ENCODE results near the gene PDIA6. TPM values are rescaled to one million over a fixed set of nuclear protein-coding genes. Genes with fewer than 3 reads are reported as not detected.

Gene PDIA6
- total RNA-seq, 1 experiment from 2014 or later = 314 TPM

DNA sequence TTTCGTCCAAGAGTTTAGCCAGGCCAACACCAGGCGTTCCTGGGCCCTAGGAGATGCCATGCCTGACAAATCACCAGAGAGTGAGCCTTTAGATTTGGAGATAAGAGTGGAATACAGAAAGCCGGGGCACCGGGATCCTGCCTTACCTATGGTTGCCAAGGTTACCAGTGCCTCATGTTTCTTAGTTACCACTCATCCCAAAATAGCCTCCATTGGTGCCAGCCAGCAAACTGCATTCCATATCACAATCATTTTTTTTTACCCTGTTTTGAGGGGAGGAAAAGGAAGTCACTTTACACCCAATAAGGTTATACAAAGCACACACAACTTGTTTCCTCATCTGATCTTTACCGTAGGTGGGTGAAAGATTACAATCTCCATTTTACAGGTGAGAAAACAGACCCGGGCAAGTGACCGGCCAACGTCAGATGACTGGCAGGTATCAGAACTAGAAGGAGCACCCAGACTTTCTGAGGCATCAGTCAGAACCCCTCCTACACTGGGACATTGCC is 48.3 kb upstream of the PDIA6 start:
- DNase-seq (ENCODE audit: low spot score) = no peak
- TF ChIP-seq, protein P1, sequence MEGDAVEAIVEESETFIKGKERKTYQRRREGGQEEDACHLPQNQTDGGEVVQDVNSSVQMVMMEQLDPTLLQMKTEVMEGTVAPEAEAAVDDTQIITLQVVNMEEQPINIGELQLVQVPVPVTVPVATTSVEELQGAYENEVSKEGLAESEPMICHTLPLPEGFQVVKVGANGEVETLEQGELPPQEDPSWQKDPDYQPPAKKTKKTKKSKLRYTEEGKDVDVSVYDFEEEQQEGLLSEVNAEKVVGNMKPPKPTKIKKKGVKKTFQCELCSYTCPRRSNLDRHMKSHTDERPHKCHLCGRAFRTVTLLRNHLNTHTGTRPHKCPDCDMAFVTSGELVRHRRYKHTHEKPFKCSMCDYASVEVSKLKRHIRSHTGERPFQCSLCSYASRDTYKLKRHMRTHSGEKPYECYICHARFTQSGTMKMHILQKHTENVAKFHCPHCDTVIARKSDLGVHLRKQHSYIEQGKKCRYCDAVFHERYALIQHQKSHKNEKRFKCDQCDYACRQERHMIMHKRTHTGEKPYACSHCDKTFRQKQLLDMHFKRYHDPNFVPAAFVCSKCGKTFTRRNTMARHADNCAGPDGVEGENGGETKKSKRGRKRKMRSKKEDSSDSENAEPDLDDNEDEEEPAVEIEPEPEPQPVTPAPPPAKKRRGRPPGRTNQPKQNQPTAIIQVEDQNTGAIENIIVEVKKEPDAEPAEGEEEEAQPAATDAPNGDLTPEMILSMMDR (conservative IDR thresholded peaks at IDR 0.05; ENCODE audit: low read depth, low read length) = no peak
- TF ChIP-seq EZH2 (IDR thresholded peaks at IDR 0.05; ENCODE audit: borderline replicate concordance, low read depth, low read length, poor library complexity, severe bottlenecking) = no peak
- H3K4me1 ChIP-seq (ENCODE audit: insufficient read depth, low read length, poor library complexity, severe bottlenecking) = no peaks in the 10 kb centered on the region
- no peaks in the 10 kb centered on the region for H3K27me3 ChIP-seq (replicated peaks; ENCODE audit: insufficient read depth, low read depth, low read length, poor library complexity)
- no peak overlapping the region for H3K27ac ChIP-seq (ENCODE audit: low read depth, low read length, poor library complexity, severe bottlenecking)
- CTCF ChIA-PET = no interaction called here
- no peaks in the 10 kb centered on the region for H3K9me3 ChIP-seq (ENCODE audit: low read depth, low read length, poor library complexity, severe bottlenecking)
- BruUV-seq (replicated peaks) = no TSS peak
- POLR2A ChIA-PET (ENCODE audit: low non-redundant PET) = no interaction called here
- H3K36me3 ChIP-seq (ENCODE audit: insufficient read depth, low read length, poor library complexity, severe bottlenecking) = no peaks in the 10 kb centered on the region
- no peak overlapping the region for H3K4me3 ChIP-seq (ENCODE audit: low read depth, low read length, poor library complexity, severe bottlenecking)
- intact Hi-C loops (cut with micrococcal nuclease; ENCODE audit: unreplicated experiment) = no loop called here

DNA sequence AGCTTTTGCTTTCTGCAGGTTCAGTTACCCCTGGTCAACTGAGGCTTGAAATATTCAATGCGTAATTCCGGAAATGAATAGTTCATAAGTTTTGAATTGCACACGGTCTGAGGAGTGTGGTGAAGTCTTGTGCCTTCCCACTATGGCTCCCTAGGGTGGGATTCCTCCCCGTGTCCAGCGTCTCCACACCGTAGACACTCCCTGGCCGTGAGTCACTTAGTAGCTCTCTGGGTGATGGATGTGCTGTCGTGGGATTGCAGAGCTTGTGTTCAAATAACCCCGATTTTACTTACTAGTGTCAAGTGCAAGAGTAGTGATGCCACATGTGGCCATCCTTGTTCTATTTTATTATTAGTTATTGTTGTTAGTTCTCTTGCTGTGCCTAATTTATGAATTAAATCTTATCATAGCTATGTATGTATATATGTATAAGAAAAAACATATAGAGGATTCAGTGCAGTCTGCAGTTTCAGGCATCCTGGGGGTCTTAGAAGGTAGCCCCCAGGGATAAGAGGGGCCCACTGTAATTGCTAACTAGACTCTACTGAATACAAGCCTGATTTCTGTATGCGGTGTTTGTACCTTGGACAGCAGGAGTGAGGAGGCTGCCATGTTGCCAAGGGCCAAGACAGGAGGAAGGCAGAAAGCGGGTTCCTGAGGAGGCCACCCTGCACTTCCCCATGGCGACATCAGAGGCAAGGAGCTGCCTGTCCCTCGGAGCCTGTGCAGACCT is 47.7 kb upstream of the PDIA6 start:
- TF ChIP-seq EZH2 (IDR thresholded peaks at IDR 0.05; ENCODE audit: borderline replicate concordance, low read depth, low read length, poor library complexity, severe bottlenecking) = no peak
- TF ChIP-seq, protein P1 (conservative IDR thresholded peaks at IDR 0.05; ENCODE audit: low read depth, low read length) = no peak
- Histone ChIP-seq H3K4me1 (ENCODE audit: insufficient read depth, low read length, poor library complexity, severe bottlenecking) (no peaks in the 10 kb centered on the region), H3K4me3 (ENCODE audit: low read depth, low read length, poor library complexity, severe bottlenecking) (no peak overlapping the region), H3K27ac (ENCODE audit: low read depth, low read length, poor library complexity, severe bottlenecking) (no peak overlapping the region), H3K9me3 (ENCODE audit: low read depth, low read length, poor library complexity, severe bottlenecking) (no peaks in the 10 kb centered on the region), H3K27me3 (replicated peaks; ENCODE audit: insufficient read depth, low read depth, low read length, poor library complexity) (no peaks in the 10 kb centered on the region), H3K36me3 (ENCODE audit: insufficient read depth, low read length, poor library complexity, severe bottlenecking) (no peaks in the 10 kb centered on the region)
- DNase-seq (ENCODE audit: low spot score) = no peak
- ChIA-PET CTCF (no interaction called here), POLR2A (ENCODE audit: low non-redundant PET) (no interaction called here)
- no TSS peak for BruUV-seq (replicated peaks)
- intact Hi-C loops (cut with micrococcal nuclease; ENCODE audit: unreplicated experiment) = no loop called here

DNA sequence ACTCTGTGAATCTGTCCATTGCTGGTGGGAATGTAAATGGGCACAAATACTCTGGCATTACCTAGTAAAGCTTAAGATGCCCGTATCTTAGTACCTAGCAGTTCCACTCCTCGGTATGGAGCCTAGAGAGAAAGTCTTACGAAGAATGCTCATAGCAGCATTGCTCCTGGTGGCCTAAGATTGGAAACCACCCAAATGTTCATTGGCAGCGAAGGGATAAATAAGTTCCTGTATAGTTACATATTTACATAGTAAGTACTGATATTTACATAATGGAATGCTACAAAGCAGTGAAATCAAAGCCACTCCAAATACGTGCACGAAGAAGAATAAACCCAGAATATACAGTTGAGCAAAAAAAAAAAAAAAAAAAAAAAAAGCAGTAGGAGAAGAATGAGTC is 46.7 kb upstream of the PDIA6 start:
- Histone ChIP-seq H3K27me3 (replicated peaks; ENCODE audit: insufficient read depth, low read depth, low read length, poor library complexity) (no peaks in the 10 kb centered on the region), H3K4me1 (ENCODE audit: insufficient read depth, low read length, poor library complexity, severe bottlenecking) (no peaks in the 10 kb centered on the region), H3K9me3 (ENCODE audit: low read depth, low read length, poor library complexity, severe bottlenecking) (no peaks in the 10 kb centered on the region), H3K36me3 (ENCODE audit: insufficient read depth, low read length, poor library complexity, severe bottlenecking) (no peaks in the 10 kb centered on the region), H3K4me3 (ENCODE audit: low read depth, low read length, poor library complexity, severe bottlenecking) (no peak overlapping the region), H3K27ac (ENCODE audit: low read depth, low read length, poor library complexity, severe bottlenecking) (no peak overlapping the region)
- CTCF ChIA-PET = no interaction called here
- TF ChIP-seq EZH2 (IDR thresholded peaks at IDR 0.05; ENCODE audit: borderline replicate concordance, low read depth, low read length, poor library complexity, severe bottlenecking) = no peak
- TF ChIP-seq, protein P1 (conservative IDR thresholded peaks at IDR 0.05; ENCODE audit: low read depth, low read length) = no peak
- BruUV-seq (replicated peaks) = no TSS peak
- intact Hi-C loops (cut with micrococcal nuclease; ENCODE audit: unreplicated experiment) = no loop called here
- DNase-seq (ENCODE audit: low spot score) = no peak
- POLR2A ChIA-PET (ENCODE audit: low non-redundant PET) = interaction anchor here (0.8 kb wide), 1 partner anchor 12 kb away, joined by 11 read pairs; no protein-coding TSS in a partner anchor

All from A673 (cell line).